HG03139 (cell line): ENCODE data around the gene ADAMTS7.
"Not testable (repeated sequence)": the region's sequence is repeated elsewhere in the genome, so short reads cannot be mapped to it uniquely, and the experiment has no call there.

ENCODE experiments used
- ATAC-seq: cut with Tn5 transposase; IDR thresholded peaks from one replicate; pipeline ENCODE4 v1.9.1; 2021; ENCODE audit not compliant: unreplicated experiment

ADAMTS7 gene

GRCh38 chr15:78811124-78811824 is at the start of gene ADAMTS7:
Gene ADAMTS7 (minus strand): TSS chr15:78811464. CDS start chr15:78811220, 244 bp downstream.
- ATAC-seq = peak; percentile 68

DNA sequence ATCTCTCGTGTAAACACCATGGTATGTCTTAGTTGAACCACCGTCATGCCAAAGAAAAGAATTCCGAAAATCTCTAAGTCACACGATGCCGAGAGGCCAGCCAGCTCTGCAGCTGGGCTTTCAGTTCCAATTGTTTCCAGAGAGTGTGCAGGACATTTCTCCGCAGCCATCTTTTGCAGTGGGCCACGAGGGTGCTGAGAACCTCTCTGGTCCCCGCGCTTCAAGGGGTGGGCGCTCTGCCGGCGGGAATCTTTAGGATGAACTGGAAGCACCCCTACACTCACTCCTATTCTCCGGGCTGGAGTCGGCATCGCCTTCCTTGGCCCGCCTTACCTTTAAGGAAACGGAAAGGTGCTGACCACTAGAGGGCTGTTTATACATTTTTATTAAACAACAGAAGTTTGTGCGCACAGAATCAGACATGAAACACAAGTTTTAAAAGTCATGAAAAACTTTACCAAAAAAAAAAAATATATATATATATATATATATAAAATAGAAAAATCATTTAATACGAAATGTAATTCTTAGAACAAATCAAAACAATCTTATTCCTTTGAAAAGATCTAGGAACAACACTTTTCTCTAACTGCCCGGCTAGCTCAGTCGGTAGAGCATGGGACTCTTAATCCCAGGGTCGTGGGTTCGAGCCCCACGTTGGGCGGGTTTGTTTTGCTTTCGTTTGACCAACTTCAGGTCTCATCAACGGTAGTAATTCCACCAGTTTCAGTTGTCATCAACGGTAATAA is 48.9 kb upstream of the ADAMTS7 start:
- peak; percentile 65 for ATAC-seq

DNA sequence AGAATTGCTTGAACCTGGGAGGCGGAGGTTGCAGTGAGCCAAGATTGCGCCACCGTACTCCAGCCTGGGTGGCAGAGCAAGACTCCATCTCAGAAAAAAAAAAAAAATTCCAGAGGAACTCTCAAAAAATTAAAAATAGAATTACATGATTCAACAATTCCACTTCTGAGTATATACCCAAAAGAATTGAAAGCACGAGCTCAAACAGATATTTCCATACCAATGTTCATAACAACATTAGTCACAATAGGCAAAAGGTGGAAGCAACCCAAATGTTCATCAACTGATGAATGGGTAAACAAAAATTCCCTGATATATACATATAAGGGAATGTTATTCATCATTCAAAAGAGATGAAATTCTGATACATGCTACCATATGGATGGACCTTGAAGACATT is 44.5 kb upstream of the ADAMTS7 start:
- ATAC-seq = no peak

GRCh38 chr15:78854833-78855372 is 43.6 kb upstream of the ADAMTS7 start:
- ATAC-seq = no peak

DNA sequence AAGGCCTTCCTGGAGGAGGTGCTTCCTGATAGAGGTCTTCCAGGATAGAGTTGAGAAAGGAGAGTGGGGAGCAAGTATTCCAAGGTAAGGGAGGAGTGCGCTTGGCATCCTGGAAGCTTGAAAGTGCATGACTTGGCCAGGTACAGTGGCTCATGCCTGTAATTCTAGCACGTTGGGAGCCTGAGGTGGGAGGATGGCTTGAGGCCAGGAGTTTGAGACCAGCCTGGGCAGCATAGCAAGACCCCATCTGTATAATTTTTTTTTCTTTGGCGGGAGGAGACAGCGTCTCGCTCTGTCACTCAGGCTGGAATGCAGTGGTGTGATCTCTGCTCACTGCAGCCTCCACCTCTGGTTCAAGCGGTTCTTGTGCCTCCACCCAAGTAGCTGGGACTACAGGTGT is 42.2 kb upstream of the ADAMTS7 start:
- no peak for ATAC-seq

DNA sequence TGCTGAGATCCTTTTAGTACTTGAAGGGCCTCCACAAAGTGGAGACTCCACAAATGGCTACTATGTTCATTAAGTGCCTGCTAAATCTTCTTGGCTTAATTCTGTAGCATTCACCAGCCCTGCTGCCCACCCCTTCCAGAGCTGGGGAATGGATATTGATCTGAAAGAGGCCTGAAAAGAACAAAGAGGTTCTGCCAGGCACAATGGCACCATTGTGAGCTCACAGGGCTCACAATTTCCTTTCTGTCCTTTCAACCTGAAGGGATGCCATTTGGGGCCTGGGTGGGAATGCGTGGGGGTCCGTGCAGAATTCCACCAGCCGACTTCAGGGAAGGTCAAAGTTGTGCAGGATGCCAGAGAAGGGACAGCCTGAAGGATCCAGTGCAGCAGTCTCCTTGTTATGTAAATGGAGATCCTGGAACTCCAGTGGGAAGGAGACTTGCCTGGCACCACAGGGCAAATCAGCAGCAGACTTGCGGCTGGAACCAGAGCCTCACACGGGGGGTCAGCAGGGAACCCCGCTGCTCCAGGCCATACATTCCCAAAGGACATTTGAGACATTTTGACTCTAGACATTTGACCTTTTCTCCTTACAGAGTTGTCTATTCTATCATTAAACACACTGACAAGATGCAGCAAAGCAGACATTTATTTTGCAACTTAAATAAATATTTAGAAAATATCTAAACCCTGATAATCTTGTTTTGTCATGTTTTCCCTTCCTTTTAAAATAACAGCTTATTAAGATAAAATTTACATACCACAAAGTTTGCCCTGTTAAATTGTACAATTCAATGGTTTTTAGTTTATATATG is 39.9 kb upstream of the ADAMTS7 start:
- ATAC-seq = no peak

GRCh38 chr15:78850352-78850751 is 39.1 kb upstream of the ADAMTS7 start:
- ATAC-seq = no peak

DNA sequence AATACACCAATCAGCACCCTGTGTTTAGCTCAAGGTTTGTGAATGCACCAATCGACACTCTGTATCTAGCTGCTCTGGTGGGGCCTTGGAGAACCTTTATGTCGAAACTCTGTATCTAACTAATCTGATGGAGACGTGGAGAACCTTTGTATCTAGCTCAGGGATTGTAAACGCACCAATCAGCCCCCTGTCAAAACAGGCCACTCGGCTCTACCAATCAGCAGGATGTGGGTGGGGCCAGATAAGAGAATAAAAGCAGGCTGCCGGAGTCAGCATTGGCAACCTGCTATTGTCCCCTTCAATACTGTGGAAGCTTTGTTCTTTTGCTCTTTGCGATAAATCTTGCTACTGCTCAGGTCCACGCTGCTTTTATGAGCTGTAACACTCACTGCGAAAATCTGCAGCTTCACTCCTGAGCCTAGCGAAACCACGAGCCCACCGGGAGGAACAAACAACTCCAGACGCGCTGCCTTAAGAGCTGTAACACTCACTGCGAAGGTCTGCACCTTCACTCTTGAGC is 36.2 kb upstream of the ADAMTS7 start:
- not testable (repeated sequence) for ATAC-seq

GRCh38 chr15:78846906-78847305 is 35.6 kb upstream of the ADAMTS7 start:
- ATAC-seq = not testable (repeated sequence)

- ATAC-seq = no peak
Observed at GRCh38 chr15:78842519-78842918, 31.3 kb upstream of the ADAMTS7 start.

GRCh38 chr15:78841891-78842290 is 30.6 kb upstream of the ADAMTS7 start:
- ATAC-seq = no peak

GRCh38 chr15:78841376-78841706 is 30.1 kb upstream of the ADAMTS7 start:
- no peak for ATAC-seq

DNA sequence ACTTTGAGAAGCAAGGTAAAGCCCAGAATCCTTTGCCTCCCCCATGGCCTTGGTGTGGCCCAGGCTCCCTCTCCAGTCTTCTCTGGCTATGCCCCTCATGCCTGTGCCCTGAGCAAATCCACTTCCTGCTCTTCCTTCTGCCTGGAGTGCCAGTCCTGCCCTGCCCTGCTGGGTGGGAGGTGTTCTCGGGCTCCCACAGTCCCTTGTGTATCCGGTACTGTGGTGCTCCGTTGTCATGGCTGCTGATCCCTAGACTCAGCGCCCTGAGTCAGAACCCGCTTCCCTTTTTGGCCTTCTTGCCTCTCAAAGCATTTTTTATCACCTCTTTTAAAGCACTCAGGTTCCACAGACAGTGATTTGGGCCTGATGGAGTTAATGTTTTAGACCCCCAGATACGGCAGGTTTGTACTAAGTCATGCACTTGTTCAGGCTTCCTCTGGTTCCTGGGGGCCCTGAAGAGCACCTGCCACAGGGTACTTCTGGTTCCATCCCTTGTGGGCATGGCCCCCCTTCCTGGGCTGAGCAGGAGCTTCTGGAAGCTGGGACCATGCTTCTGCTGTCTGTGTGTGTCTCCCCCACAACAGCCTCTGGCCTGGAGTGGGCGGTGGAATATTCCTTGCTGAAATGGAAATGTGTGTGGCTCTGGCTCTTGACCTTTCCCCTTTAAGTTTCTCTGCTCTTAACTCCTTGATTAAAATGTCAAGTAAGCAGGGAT is 29.6 kb upstream of the ADAMTS7 start:
- no peak for ATAC-seq

- not testable (repeated sequence) for ATAC-seq
Observed at GRCh38 chr15:78839151-78839550, 27.9 kb upstream of the ADAMTS7 start.

- no peak for ATAC-seq
Observed at GRCh38 chr15:78838489-78838888, 27.2 kb upstream of the ADAMTS7 start.

DNA sequence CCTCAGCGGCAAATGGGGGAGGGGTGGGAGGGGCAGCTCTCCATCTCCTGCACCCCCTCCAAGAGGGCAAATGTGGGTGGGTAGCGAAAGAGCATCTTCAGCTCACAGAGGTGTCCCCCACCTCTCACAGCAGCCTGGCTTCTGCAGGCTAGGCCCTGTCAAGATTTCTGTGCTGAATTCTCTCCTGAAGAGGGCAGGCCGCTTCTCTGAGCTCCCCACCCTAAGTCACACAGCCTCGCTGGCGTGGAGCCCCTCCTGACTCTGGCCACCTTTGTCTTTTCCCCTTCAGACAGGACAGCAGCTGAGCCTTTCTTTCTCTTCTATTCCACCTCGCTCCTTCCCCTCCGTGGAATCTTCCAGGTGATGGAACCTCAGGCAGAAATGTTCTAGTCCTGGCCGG is 26.3 kb upstream of the ADAMTS7 start:
- no peak for ATAC-seq

DNA sequence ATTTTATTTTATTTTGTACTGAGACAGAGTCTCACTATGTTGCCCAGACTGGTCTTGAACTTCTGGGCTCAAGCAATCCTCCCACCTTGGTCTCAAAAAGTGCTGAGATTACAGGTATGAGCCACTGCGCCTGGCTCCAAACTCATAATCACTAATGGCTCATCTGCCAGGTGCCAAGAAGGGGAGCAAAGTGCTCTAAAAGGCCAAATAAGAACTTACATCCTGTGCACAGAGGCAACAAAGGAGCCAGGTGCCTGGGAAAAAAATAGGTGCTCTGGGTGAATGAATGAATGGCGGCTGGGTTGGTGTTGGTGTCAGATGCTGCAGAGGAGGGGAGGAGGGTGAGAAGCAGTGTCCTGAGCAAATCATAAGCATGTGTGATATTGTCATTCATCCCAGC is 25.9 kb upstream of the ADAMTS7 start:
- no peak for ATAC-seq

DNA sequence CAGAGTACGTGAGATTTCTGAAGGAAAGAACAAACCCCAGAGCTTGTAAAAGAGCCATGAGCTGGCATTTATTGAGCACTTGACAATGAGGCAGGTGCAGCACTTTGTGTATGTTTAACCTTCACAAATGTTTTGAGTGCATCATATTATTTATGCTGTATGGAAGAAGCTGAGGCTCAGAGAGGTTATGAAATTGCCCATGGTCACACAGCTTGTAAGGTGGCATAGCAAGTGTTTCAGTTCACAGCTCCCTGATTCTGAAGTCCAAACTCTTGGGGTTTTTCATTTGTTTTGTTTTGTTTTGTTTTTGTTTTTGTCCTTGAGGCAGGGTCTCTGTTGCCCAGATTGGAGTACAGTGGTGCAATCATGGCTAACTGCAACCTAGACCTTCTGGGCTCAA is 25.1 kb upstream of the ADAMTS7 start:
- ATAC-seq = no peak

DNA sequence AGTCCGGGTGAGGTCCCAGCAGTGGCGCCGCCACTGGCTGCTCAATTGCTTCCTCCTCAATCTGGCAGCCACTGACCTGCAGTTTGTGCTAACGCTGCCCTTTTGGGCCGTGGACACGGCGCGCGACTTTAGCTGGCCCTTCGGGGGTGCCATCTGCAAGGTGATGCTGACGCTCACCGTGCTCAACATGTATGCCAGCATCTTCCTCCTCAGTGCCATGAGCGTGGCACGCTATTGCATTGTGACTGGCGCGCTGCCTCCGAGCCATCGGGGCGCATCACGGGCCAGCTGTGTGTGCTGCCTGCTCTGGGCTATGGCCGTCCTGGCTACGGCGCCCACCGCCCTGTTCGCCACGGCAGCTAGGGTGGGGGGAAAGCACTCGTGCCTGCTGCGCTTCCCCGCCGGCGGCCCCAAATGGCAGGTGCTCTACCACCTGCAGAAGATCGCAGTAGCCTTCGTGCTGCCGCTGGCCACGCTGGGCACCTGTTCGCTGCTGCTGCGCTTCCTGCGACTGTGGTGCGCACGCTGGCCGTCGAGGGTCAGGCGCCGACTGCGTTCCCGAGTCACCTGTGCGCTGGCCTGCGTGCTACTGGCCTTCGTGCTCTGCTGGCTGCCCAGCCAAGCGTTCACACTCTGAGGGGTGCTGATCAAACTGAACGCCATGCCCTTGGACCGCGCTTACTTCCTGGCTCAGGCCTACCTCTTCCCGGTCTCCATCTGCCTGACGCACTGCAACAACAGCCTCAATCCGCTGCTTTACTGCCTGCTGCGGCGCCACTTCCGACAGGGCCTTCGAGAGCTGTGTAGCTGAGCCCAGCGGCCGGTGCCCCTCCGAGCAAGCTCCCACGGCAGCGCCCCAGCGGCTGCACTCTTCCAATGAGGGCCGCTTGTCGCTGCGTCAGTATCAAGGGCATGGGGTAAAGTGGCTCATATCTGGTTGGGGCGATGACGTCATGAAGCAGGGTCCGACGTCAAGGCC is 20.3 kb upstream of the ADAMTS7 start:
- no peak for ATAC-seq
